ENCODE measurements around the gene R3HCC1L.
A peak's percentile ranks its signal among the peaks of the same experiment; 100 is the strongest.

Gene R3HCC1L

GRCh38 chr10:98262571-98262970 lies 128.1 kb downstream of the R3HCC1L start:
- DNase-seq = no peak

- no peak for DNase-seq
These were observed 128.6 kb downstream of the R3HCC1L start for GRCh38 chr10:98263088-98263487.

- no peak for DNase-seq
These were observed 130.1 kb downstream of the R3HCC1L start for GRCh38 chr10:98264378-98265065.

GRCh38 chr10:98265403-98266378 lies 131.2 kb downstream of the R3HCC1L start:
- no peak for DNase-seq

GRCh38 chr10:98266647-98267046 lies 132.2 kb downstream of the R3HCC1L start:
- no peak for DNase-seq

- no peak for DNase-seq
These were observed 132.8 kb downstream of the R3HCC1L start for GRCh38 chr10:98267069-98267893.

GRCh38 chr10:98267894-98268693 lies 133.6 kb downstream of the R3HCC1L start, which contains the start of gene LOXL4:
LOXL4 (minus strand) TSS chr10:98268194; CDS start chr10:98263019, 5,175 bp downstream.
- peak; percentile 73 for DNase-seq

GRCh38 chr10:98268694-98269431 lies 134.4 kb downstream of the R3HCC1L start:
- peak; percentile 45 for DNase-seq

GRCh38 chr10:98269435-98269912 lies 135.0 kb downstream of the R3HCC1L start:
- DNase-seq = peak; percentile 81

- DNase-seq = no peak
These were observed 135.8 kb downstream of the R3HCC1L start for GRCh38 chr10:98270073-98270740.

- DNase-seq = no peak
These were observed 136.3 kb downstream of the R3HCC1L start for GRCh38 chr10:98270786-98271185.

- DNase-seq = no peak
These were observed 137.8 kb downstream of the R3HCC1L start for GRCh38 chr10:98272245-98272644.

- DNase-seq = no peak
These were observed 138.2 kb downstream of the R3HCC1L start for GRCh38 chr10:98272656-98273055.

- no peak for DNase-seq
These were observed 138.8 kb downstream of the R3HCC1L start for GRCh38 chr10:98273057-98273850.

- DNase-seq = no peak
These were observed 140.1 kb downstream of the R3HCC1L start for GRCh38 chr10:98274562-98274961.

- no peak for DNase-seq
These were observed 141.9 kb downstream of the R3HCC1L start for GRCh38 chr10:98276311-98276710.

GRCh38 chr10:98285416-98285815 lies 151.0 kb downstream of the R3HCC1L start:
- no peak for DNase-seq

GRCh38 chr10:98286419-98286818 lies 152.0 kb downstream of the R3HCC1L start:
- no peak for DNase-seq

- DNase-seq = no peak
These were observed 152.9 kb downstream of the R3HCC1L start for GRCh38 chr10:98287321-98287720.

GRCh38 chr10:98289802-98290209 lies 155.3 kb downstream of the R3HCC1L start:
- no peak for DNase-seq
